ENCODE results near the gene ANKRD13B.

Gene ANKRD13B

GRCh38 chr17:29596811-29597210 lies 3.9 kb downstream of the ANKRD13B start:
- DNase-seq: no peak

DNA sequence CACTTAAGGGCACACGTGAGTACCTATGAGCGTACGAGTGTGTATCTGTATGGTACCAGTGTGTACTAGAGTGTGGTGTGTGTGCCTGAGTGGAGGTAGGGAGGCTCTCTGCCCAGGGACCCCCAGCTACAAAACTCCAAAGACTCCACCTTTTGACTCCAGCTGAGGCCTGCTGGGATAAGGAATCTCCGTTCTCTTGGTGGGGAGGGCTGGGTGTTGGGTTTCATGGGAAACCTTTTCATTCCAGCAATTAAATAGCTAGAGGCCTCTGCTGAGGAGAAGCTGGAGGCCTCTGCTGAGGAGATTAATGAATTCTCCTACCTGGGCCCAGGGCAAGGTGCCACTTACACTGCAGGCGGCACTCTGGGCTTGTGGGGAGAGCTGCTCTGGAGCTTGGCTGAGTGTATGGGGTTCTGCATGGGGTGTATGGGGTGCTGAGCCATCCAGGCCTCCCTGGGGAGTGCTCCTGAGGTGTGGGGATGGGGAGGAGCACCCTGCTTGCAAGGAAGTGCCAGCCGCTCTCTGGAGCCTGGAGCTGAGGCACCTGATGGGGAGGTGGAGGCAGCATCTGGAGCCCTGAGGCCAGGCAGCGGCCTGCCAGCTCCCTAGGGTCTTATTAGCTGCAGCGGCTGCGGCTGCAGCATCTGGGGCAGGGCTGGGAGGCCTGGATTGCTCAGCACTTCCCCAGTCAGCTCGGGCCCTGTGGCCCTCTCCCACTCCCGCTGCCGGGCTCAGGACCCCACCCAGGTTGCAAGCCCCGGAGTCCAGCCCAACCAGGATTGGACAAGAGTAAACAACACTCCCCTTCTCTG lies 4.6 kb downstream of the ANKRD13B start:
- DNase-seq: no peak

DNA sequence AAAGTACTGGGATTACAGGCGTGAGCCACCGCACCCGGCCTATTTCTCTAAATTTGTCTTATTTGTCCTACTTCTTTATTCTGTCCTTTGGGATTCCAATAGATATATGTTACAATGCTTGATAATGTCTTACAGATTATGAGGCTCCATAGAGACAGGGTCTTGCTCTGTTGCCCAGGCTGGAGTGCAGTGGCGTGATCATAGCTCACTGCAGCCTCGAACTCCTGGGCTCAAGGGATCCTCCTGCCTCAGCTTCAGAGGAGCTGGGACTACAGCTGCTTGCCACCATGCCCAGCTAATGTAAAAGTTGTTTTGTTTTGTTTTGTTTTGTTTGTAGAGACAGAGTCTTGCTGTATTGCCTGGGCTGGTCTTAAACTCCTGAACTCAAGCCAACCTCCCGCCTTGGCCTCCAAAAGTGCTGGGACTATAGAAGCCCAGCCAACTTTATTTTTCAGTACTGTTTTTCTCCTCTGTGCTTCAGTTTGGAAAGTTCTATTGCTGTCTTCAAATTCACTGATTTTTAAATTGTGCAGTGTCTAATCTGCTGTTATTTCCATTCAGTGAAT lies 10.3 kb downstream of the ANKRD13B start:
- DNase-seq: no peak

DNA sequence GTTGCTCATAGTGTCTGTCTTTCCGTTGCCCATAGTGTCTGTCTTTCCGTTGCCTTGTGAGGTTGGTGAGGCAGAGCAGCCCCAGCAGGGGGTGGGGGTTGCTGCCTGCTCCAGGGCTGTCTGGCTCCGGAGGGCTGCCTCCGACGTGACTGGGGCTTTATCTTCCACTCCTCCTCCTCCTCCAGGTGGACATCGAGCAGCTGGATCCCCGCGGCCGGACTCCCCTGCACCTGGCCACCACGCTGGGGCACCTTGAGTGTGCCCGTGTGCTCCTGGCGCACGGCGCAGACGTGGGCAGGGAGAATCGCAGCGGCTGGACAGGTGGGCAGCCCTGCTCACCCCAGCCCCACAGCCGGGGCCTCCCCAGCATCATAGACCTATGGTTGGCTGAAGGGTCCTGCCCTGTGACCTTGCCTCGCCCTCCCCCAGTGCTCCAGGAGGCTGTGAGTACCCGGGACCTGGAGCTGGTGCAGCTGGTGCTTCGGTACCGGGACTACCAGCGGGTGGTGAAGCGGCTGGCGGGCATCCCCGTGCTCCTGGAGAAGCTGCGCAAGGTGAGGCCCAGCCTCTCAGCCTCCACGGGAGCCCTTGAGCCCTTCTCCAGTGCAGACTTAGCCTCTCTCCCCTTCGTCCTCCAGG lies 14.7 kb downstream of the ANKRD13B start:
- no peak for DNase-seq

GRCh38 chr17:29608986-29609385 lies 16.1 kb downstream of the ANKRD13B start:
- no peak for DNase-seq

DNA sequence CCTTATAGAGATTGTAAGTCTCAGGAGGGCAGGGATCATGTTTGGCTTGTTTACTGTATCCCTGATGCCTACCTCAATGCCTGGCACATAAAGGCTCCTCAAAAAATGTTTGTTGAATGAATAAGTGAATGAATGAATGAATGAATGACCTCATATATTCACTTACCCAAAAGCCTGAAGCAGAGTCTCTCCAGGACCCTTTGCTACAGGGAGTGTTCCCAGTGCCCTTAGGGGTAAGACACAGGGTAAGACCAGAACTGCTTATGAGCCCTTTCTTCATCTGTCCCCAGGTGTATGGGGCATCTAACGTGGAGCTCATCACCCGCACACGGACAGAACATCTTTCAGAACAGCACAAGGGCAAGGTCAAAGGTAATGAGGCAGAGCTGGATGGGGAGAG lies 17.5 kb downstream of the ANKRD13B start:
- no peak for DNase-seq

DNA sequence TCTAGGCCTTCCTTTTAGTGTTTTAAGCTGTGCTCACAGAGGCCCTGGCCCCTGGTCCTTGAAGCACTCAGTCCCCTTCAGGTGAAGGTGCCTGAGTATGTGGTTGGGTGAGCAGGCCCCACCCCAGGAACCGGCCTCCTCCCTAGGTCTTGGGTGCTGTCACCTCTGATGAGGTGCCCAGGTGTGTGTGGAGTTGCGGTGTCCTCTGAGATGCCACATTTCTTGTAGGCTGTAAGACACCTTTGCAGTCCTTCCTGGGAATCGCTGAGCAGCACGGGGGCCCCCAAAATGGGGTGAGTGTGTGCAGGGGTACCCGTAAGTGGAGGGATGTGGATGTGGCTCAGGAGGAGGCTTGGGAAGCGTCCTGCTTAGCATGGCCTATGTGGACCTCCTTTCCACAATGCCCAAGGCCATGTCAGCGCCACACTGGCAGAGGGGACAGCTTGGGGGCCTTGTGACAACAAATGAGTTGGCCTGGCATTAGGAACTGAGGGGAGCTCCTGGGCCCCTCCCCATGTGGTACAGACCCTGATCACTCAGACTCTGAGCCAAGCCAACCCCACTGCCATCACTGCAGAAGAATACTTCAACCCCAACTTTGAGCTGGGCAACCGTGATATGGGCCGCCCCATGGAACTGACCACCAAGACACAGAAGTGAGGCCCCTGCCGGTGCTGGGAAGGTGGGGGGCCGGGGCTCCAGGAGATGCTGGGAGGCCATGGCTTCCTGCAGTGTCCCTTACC lies 18.6 kb downstream of the ANKRD13B start:
- DNase-seq: no peak

DNA sequence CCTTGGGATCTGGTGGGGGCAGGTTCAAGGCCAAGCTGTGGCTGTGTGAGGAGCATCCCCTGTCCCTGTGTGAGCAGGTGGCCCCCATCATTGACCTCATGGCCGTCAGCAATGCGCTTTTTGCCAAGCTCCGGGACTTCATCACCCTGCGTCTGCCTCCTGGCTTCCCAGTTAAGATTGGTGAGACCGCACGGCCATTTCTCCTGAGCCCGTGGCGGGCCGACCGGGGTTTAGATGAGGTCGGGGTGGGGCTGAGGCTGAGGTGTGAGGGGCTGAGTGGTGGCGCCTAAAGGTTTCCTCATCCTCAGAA lies 19.1 kb downstream of the ANKRD13B start:
- no peak for DNase-seq

- DNase-seq: no peak
These were observed 19.7 kb downstream of the ANKRD13B start for GRCh38 chr17:29612404-29613280.

DNA sequence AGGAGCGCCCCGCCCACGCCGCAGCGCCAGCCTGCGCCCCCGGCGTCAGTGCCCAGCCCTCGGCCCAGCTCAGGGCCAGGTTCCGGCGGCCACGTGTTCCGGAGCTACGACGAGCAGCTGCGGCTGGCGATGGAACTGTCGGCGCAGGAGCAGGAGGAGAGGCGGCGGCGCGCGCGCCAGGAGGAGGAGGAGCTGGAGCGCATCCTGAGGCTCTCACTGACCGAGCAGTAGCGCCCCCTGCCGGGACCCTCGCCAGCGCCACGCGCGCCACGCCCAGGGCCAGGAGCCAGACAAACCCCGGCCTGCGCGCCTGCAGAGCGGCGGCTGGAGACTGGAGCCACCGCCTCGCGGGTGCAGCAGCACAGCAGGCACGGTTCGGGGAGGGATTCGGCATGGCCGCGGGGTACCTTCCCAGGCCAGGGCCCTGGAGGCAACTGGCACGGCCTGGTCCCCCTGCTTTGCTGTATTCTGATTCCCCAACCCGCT lies 20.5 kb downstream of the ANKRD13B start:
- peak; percentile 96 for DNase-seq

DNA sequence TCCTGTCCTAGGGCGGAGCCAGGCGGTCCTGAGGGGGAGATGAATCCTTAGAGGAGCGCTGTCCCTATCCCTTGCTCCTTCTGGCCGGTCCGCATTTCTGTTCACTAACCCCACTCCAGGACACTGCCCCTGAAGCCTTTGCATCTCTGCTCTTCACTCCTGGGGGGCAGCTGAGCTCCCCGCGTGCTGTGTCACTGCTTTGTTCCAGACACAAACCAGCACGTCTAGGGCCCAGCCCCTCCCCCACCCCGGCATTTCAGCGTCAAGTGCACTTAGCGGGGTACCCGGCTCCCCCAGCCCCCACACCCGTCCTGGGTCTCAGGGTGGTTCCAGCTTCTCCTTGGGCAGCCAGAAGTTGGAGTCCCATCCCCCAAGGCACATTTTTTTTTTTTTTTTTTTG lies 20.9 kb downstream of the ANKRD13B start:
- DNase-seq: no peak

GRCh38 chr17:29614349-29615047 lies 21.6 kb downstream of the ANKRD13B start:
- no peak for DNase-seq

DNA sequence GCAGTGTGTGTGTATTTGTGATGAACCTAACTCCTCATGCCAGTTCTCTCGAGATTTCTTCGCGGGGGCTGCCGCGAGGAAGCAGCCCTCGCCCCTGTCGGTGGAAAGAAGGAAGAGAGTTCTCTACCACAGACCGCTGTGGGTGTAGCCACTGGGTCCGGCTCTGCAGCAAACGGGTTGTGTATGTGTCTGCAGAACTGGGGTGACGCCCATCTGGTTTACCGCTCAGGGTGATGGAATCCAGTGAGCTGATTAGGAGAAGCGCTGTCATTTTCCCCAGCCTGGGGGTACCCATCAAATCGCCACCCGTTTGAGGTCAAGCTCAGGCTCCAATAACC lies 22.1 kb downstream of the ANKRD13B start:
- DNase-seq: peak; percentile 57

- DNase-seq: peak; percentile 83
These were observed 22.8 kb downstream of the ANKRD13B start for GRCh38 chr17:29615492-29616299.

GRCh38 chr17:29616300-29617048 lies 23.5 kb downstream of the ANKRD13B start:
- no peak for DNase-seq

DNA sequence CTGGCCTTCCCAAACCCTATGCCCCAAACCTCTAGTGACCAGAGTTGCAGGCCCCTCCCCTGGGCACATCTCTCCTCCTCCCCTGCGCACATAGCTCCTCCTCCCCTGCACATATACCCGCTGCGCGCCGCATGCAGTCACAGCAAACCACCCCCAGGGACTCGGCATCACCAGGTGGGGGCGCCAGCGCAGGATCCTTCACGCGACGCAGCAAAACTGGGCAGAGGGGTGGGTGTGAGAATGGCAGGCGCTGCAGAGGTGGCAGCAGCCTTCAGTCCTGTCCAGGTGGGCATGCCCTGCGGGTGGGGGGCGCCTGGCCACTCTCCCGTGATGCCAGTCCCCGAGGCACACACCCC lies 24.2 kb downstream of the ANKRD13B start:
- peak; percentile 95 for DNase-seq

DNA sequence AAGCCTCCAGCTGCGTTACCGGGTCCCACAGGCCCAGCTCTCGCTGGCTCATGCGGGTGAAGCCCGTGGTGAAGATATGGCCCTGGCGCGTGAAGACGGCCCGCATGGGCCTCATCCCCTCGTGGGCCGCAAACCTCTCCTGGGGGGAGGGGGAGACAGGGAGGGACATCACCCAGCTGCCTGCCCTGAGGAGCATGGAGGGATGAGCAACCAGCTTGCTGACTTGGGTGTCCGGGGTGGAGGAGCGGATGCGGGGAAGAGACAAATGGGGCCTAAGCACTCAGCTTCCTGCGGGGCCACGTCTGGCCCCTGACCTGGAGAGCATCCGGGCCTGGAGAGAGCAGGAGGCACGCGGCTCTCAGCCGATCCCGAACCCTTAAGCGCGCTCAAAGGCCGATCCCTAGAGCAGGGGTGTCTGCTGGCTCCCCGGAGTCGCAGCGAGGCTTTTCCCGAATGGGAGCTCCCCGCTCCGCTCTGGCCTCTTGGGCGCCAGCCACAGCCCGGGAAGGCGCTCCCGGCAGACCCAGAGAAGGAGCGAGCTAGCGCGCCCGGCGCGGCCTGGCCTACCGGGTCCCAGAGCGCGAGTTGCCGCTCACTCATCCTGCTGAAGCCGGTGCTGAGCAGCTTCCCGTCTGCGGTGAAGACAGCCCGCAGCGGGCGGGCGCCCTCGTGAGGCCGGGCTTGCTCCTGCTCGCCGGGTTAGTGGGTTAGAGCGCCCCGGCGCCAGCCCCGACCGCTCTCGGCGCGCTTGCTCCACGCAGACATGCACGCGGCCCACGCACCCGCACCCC lies 24.7 kb downstream of the ANKRD13B start:
- peak; percentile 89 for DNase-seq

DNA sequence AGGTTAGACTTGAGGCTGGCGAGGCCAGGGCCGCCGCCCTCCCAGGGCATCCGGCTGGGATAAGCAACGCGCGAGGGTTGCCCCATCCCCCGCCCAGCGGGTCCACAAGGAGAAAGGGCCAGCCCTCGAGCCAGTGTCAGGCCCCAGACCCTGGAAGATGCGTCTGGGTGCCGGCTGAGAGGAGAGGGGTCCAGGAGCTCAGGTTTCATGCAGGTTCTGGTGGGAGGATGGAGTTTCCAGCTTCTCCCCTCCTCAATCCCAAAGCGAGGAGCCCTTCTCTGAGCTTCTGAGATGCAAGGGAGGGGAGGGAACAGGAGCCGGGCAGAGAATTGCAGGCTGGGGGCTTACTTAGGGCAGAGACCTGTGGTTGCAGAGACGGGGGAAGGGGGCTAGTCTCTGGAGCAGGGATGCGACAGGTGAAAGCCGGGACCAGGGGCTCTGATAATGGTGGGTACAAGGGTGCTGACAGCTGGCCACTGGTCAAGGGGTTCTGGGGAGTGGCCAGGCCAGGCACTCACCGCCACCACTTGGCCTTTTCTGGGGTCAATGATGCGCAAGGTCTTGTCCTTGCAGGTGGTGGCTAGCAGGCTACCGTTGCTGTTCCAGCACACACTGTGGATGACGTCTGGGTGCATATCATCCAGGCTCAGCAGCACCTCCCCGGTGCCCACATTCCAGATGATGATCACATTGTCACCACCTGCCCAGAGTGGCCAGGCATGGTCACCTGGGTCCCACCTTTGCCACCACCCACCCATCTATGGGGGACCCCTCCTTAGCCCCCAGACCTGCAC lies 25.5 kb downstream of the ANKRD13B start:
- no peak for DNase-seq

DNA sequence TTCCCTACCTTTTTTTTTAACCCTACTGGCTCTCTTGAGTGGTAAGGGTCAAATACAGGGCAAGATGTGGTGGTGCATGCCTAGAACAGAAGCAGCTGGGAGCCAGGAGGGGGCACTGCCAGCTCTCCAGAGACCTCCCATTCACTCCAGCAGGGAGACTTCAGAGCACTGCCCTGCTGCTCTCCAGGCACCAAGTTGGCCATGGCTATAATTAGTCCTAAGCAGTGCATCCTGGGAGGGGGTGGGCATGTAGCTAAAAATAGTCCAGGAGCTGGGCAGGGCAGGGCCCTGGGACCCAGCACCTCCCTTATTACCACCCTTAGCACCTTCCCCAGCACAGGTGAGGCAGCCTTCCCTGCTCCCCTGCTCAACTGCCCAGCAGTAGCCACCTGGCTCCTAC lies 26.3 kb downstream of the ANKRD13B start:
- DNase-seq: peak; percentile 27

Data from stimulated activated CD4-positive, alpha-beta T cell treated with anti-CD3 and anti-CD28 coated beads, Interleukin-1b, Interleukin-23, amount 100 ng/mL, for 48 hours (primary cell).